A204.1 (cell line): ENCODE measurements around the gene CA5B.
"Not testable (repeated sequence)": the region's sequence is repeated elsewhere in the genome, so short reads cannot be mapped to it uniquely, and the experiment has no call there.

ENCODE experiments used
- FAIRE-seq: peaks from 2 replicates; lab custom pipeline; 2012; peaks lifted over from hg19 to GRCh38; lab: Jason Lieb, UNC

CA5B gene

GRCh38 chrX:15748841-15749240 lies 10.8 kb downstream of the CA5B start:
- FAIRE-seq: no peak

GRCh38 chrX:15749642-15750610 lies 11.9 kb downstream of the CA5B start:
- no peak for FAIRE-seq

- FAIRE-seq: no peak
These were observed 12.6 kb downstream of the CA5B start for GRCh38 chrX:15750611-15751154.

- no peak for FAIRE-seq
These were observed 13.2 kb downstream of the CA5B start for GRCh38 chrX:15751155-15751819.

GRCh38 chrX:15755091-15755490 lies 17.0 kb downstream of the CA5B start:
- no peak for FAIRE-seq

GRCh38 chrX:15758140-15758539 lies 20.1 kb downstream of the CA5B start:
- FAIRE-seq: no peak

GRCh38 chrX:15759886-15760285 lies 21.8 kb downstream of the CA5B start:
- FAIRE-seq: not testable (repeated sequence)

- no peak for FAIRE-seq
These were observed 23.6 kb downstream of the CA5B start for GRCh38 chrX:15761564-15762191.

- FAIRE-seq: no peak
These were observed 31.4 kb downstream of the CA5B start for GRCh38 chrX:15769300-15769954.

GRCh38 chrX:15781961-15782699 lies 44.1 kb downstream of the CA5B start:
- FAIRE-seq: no peak

- FAIRE-seq: no peak
These were observed 47.2 kb downstream of the CA5B start for GRCh38 chrX:15785176-15785750.

- FAIRE-seq: no peak
These were observed 48.8 kb downstream of the CA5B start for GRCh38 chrX:15786915-15787314.

- peak; percentile 72 for FAIRE-seq
These were observed 52.1 kb downstream of the CA5B start, which contains the start of gene ZRSR2 for GRCh38 chrX:15789979-15790768. Gene ZRSR2 (plus strand): TSS chrX:15790484. CDS start chrX:15790496, 12 bp downstream.

- no peak for FAIRE-seq
These were observed 52.8 kb downstream of the CA5B start for GRCh38 chrX:15790769-15791290.

GRCh38 chrX:15797707-15798106 lies 59.6 kb downstream of the CA5B start:
- no peak for FAIRE-seq

- FAIRE-seq: no peak
These were observed 66.5 kb downstream of the CA5B start for GRCh38 chrX:15804563-15804962.

GRCh38 chrX:15808254-15808653 lies 70.2 kb downstream of the CA5B start:
- no peak for FAIRE-seq

GRCh38 chrX:15812192-15812938 lies 74.3 kb downstream of the CA5B start:
- FAIRE-seq: no peak

GRCh38 chrX:15813416-15813815 lies 75.3 kb downstream of the CA5B start:
- FAIRE-seq: no peak
